AG04449 (cell line): ENCODE measurements around the gene ZNF516.

ENCODE experiments used
- CTCF ChIA-PET: fragments of 350-600 bp; formaldehyde crosslinking; extraction: SDS; loops from one replicate; lab custom pipeline; 2021; ENCODE audit warnings: antibody characterized with exemption; lab: Yijun Ruan, JAX
- POLR2A ChIA-PET: fragments of 400-600, 350-600 bp; formaldehyde crosslinking; extraction: SDS; loops from one replicate; lab custom pipeline; 2020; ENCODE audit warnings: antibody characterized with exemption, inconsistent platforms; lab: Yijun Ruan, JAX
- DNase-seq: peaks from one replicate; pipeline ENCODE4 v3.0.0-alpha.2; 2010; ENCODE audit warnings: low read depth, low spot score
- H3K4me3 ChIP-seq: 2 replicates; pipeline ENCODE4 v1.5.1; 2011; ENCODE audit warnings: low read depth, mild to moderate bottlenecking, control low read depth, low read length
- TF ChIP-seq, protein P1 (sequence below): IDR thresholded peaks from one replicate; pipeline ENCODE4 v1.5.1; 2011; ENCODE audit warnings: mild to moderate bottlenecking, moderate library complexity, low read length, control low read depth, inconsistent platforms; ENCODE audit not compliant: insufficient read depth; ENCODE audit errors: missing control alignments

Gene ZNF516

DNA sequence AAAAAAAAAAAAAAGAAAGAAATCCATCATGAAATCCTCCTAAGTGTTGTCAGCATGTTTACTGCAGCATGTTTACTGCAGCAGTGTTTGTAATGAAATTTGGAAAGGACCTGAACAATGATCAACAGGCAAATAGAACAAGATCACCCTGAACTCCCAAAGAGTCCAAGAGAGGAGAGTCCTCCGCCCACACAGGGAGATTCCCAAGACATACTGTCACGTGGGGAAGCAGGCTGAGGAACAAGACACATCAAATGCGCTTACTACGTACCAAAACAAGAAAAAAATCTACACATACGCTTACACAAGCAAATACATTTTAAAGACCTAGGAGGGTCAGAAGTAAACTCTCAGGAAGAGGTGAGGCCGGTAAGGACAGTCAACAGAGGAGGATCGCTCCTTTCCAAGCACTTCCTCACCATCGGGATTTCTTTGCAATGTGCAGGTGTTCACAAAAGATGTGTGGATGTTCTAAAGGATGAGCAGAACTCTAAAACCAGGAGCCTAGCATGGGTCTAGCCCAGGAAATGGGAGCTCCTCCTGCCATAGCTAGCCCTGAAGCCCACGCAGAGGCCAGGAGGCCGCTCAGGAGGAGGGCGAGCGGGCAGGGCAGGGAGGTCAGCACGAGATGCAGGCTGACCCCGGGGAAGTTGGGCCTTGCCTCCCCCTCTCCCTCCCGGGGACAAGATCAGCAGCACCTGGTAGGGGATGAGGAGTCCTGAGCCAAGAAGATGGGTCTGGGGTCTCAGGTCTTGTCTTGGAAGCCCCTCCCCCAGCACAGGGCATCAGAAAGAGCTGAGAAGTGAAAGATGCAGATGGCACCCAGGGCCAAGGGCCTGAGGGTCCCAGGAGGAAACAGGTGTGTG, 66.4 kb downstream of the ZNF516 start:
- POLR2A ChIA-PET, result no interaction called here
- DNase-seq, result no peak
- TF ChIP-seq, protein P1, sequence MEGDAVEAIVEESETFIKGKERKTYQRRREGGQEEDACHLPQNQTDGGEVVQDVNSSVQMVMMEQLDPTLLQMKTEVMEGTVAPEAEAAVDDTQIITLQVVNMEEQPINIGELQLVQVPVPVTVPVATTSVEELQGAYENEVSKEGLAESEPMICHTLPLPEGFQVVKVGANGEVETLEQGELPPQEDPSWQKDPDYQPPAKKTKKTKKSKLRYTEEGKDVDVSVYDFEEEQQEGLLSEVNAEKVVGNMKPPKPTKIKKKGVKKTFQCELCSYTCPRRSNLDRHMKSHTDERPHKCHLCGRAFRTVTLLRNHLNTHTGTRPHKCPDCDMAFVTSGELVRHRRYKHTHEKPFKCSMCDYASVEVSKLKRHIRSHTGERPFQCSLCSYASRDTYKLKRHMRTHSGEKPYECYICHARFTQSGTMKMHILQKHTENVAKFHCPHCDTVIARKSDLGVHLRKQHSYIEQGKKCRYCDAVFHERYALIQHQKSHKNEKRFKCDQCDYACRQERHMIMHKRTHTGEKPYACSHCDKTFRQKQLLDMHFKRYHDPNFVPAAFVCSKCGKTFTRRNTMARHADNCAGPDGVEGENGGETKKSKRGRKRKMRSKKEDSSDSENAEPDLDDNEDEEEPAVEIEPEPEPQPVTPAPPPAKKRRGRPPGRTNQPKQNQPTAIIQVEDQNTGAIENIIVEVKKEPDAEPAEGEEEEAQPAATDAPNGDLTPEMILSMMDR, result no peak
- CTCF ChIA-PET, result interaction anchor here (1.2 kb wide), 1 partner anchor 13 kb away, joined by 3 read pairs; no protein-coding TSS in a partner anchor
- H3K4me3 ChIP-seq, result no peak overlapping the region

DNA sequence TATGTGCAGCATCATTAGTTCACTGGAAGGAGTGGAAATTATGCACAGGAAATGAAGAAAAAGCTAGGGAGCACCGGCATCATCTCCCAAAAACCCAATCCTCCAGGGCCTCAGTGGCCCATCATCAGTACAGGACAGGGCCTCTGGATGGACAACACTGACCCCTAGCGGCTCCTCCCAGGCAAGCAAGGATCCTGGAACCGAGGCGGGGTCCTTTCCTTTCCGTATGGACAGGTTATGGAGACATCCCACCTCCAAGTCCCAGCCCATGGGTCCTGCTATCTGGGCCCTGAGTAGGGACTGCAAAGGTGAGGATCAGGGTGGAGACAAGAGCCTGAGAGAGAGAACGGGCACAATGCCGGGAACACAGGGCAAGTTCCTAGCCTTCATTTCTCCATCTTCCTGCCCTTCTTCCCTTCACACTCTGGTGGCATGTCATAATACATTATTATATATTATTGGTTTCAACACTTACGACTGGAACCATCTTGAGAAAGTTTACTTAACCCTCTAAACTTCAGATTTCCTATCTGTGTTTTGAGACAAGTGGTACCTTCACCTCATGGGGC, 68.2 kb downstream of the ZNF516 start:
- TF ChIP-seq, protein P1, result peak; percentile 82
- no peak for DNase-seq
- ChIA-PET POLR2A (no interaction called here), CTCF (interaction anchor here (0.7 to 2.4 kb wide), 11 partner anchors 9 to 283 kb away, joined by 3 to 16 read pairs (median 6); no protein-coding TSS in a partner anchor)
- H3K4me3 ChIP-seq, result no peak overlapping the region

DNA sequence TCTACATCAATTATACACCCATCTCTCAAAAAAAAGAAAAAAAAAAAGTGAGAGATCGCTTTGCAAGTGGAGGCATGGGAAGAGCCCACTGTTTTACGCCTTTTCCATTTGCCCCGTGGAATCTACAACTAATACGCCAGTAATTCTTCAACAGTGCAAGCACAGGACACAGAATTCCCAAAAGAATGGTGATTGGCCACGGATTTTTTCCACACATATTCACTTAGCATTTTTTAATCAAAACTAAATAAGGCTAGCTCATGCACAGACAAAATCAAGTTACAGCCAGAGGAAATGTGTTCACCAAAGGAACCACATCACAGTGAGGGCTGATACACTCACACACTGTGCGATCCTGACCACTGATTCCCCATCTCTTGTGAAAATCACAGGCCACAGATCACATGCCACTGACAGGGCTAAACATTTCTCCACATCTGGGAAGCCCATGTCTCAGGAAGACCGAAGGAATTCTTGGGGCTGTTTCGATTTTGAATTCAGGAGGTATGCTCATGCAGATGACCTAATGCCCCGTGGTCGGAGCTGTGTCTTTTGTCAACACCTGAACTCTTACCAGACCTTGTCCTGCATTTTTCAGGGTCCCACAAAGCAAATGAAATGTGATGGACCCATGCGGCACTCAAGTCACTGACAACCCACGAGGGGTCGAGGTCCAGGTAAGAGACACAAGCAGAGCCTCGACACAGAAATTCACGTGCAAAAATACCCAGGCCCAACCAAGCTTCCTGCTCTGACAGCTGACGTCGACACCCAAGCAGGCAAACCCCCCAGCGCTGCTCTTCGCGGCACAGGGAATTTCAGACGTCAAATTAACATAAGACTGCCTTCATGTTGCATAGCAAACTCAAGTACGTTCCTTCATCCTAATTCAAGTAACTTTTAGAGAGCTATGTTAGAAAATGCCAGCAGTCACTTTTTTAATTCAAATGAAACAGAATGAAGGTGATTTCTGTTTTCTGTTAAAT, 69.6 kb downstream of the ZNF516 start:
- TF ChIP-seq, protein P1, result no peak
- CTCF ChIA-PET, result interaction anchor here (0.8 to 2.4 kb wide), 15 partner anchors 8 to 284 kb away, joined by 3 to 16 read pairs (median 5); no protein-coding TSS in a partner anchor
- H3K4me3 ChIP-seq, result no peak overlapping the region
- POLR2A ChIA-PET, result no interaction called here
- peak; percentile 29 for DNase-seq

DNA sequence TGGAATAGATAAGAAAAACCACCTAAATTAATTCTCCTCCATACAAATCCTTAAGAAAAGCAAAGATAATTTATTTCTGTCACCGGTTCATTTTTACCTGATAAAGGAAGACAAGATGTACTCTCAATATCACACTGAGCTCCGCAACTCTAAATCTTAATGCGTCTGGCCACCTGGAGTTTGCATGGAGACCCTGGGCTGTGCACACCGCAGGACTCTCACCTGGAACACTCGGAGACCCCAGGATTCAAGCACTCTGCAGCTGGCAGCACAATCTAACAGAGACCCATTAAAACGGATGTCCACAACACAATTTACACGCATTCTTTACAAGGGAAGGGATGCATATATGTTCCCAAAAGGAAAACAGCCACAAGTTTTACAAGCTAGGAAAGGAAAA, 72.2 kb downstream of the ZNF516 start:
- ChIA-PET CTCF (interaction anchor here (0.9 to 1.5 kb wide), 3 partner anchors 20 to 265 kb away, joined by 3 to 4 read pairs (median 4); no protein-coding TSS in a partner anchor), POLR2A (no interaction called here)
- no peak overlapping the region for H3K4me3 ChIP-seq
- DNase-seq, result no peak
- TF ChIP-seq, protein P1, result no peak

DNA sequence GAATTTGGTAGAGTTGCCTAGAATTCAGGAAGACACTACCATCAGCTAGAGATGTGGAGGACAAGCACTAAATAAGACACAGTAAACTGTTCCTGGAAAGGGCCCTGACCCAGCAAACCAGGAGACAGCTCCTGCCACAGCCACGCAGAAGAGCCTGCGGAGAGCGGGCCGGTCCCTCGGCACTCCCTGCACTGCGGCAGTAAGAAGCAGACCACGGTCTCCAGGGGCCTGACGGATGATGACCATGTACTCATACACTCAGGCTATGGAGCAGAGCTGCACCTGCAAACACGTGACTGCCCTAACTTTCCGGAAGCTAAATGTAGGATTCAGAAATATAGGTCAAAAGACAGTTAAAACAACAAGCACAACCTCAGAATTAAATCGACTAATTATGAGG, 72.9 kb downstream of the ZNF516 start:
- no peak overlapping the region for H3K4me3 ChIP-seq
- ChIA-PET CTCF (interaction anchor here (0.8 to 1.5 kb wide), 2 partner anchors 21 kb away, joined by 3 to 4 read pairs; no protein-coding TSS in a partner anchor), POLR2A (no interaction called here)
- TF ChIP-seq, protein P1, result no peak
- DNase-seq, result no peak
